ENCODE measurements around the gene MEF2C.

MEF2C gene

GRCh38 chr5:88758591-88758990 is 124.4 kb downstream of the MEF2C start:
- DNase-seq (ENCODE audit: low read depth), result no peak

- no peak for DNase-seq (ENCODE audit: low read depth)
Measured at GRCh38 chr5:88758184-88758583, 124.8 kb downstream of the MEF2C start.

- no peak for DNase-seq (ENCODE audit: low read depth)
Measured at GRCh38 chr5:88756953-88757352, 126.0 kb downstream of the MEF2C start.

- no peak for DNase-seq (ENCODE audit: low read depth)
Measured at GRCh38 chr5:88748666-88749065, 134.3 kb downstream of the MEF2C start.

GRCh38 chr5:88746438-88746882 is 136.5 kb downstream of the MEF2C start:
- DNase-seq (ENCODE audit: low read depth), result no peak

GRCh38 chr5:88745093-88745696 is 137.8 kb downstream of the MEF2C start:
- no peak for DNase-seq (ENCODE audit: low read depth)

- DNase-seq (ENCODE audit: low read depth), result no peak
Measured at GRCh38 chr5:88743231-88743834, 139.7 kb downstream of the MEF2C start.

- no peak for DNase-seq (ENCODE audit: low read depth)
Measured at GRCh38 chr5:88741964-88742363, 141.0 kb downstream of the MEF2C start.

GRCh38 chr5:88740604-88741185 is 142.3 kb downstream of the MEF2C start:
- no peak for DNase-seq (ENCODE audit: low read depth)

- DNase-seq (ENCODE audit: low read depth), result no peak
Measured at GRCh38 chr5:88736494-88736893, 146.5 kb downstream of the MEF2C start.

GRCh38 chr5:88734983-88735382 is 148.0 kb downstream of the MEF2C start:
- no peak for DNase-seq (ENCODE audit: low read depth)

- DNase-seq (ENCODE audit: low read depth), result no peak
Measured at GRCh38 chr5:88734191-88734640, 148.8 kb downstream of the MEF2C start.

GRCh38 chr5:88732862-88733261 is 150.1 kb downstream of the MEF2C start:
- no peak for DNase-seq (ENCODE audit: low read depth)

- DNase-seq (ENCODE audit: low read depth), result no peak
Measured at GRCh38 chr5:88732181-88732633, 150.8 kb downstream of the MEF2C start.

GRCh38 chr5:88729829-88730182 is 153.2 kb downstream of the MEF2C start:
- no peak for DNase-seq (ENCODE audit: low read depth)

GRCh38 chr5:88729084-88729828 is 153.7 kb downstream of the MEF2C start:
- peak; percentile 50 for DNase-seq (ENCODE audit: low read depth)

GRCh38 chr5:88727705-88728313 is 155.2 kb downstream of the MEF2C start:
- no peak for DNase-seq (ENCODE audit: low read depth)

- no peak for DNase-seq (ENCODE audit: low read depth)
Measured at GRCh38 chr5:88725454-88725853, 157.5 kb downstream of the MEF2C start.

GRCh38 chr5:88724201-88724600 is 158.8 kb downstream of the MEF2C start:
- no peak for DNase-seq (ENCODE audit: low read depth)

GRCh38 chr5:88722546-88723073 is 160.4 kb downstream of the MEF2C start:
- DNase-seq (ENCODE audit: low read depth), result no peak

GRCh38 chr5:88719434-88719833 is 163.6 kb downstream of the MEF2C start:
- no peak for DNase-seq (ENCODE audit: low read depth)

GRCh38 chr5:88718736-88719135 is 164.2 kb downstream of the MEF2C start:
- no peak for DNase-seq (ENCODE audit: low read depth)
